IMR-90 (cell line): Measurements from ENCODE around the gene ANKDD1A.

Source experiments
- CEBPB ChIP-seq: IDR thresholded peaks from 2 replicates; pipeline ENCODE4 v1.6.1; 2012; ENCODE audit warnings: low read depth, low read length, improper control_type of control experiment
- MAZ ChIP-seq: IDR thresholded peaks from 2 replicates; pipeline ENCODE4 v1.6.1; 2012; ENCODE audit warnings: low read depth, mild to moderate bottlenecking, low read length, improper control_type of control experiment, moderate library complexity, borderline replicate concordance
- MXI1 ChIP-seq: IDR thresholded peaks from 2 replicates; pipeline ENCODE4 v1.6.1; 2012; ENCODE audit warnings: low read depth, mild to moderate bottlenecking, low read length, moderate library complexity, borderline replicate concordance
- POLR2A ChIP-seq: IDR thresholded peaks from 2 replicates; pipeline ENCODE4 v1.6.1; 2012; ENCODE audit warnings: mild to moderate bottlenecking, low read depth, low read length
- RFX5 ChIP-seq: IDR thresholded peaks from 2 replicates; pipeline ENCODE4 v1.8.0; 2012; ENCODE audit warnings: low read depth, mild to moderate bottlenecking, low read length, moderate library complexity
- SMC3 ChIP-seq: fragments of 150-350 bp; IDR thresholded peaks from 2 replicates; pipeline ENCODE4 v1.6.1; 2016; ENCODE audit warnings: low read depth, mild to moderate bottlenecking, antibody characterized with exemption, low read length, moderate library complexity
- USF2 ChIP-seq: fragments of 150-350 bp; IDR thresholded peaks from 2 replicates; pipeline ENCODE4 v1.6.1; 2017; ENCODE audit warnings: mild to moderate bottlenecking, antibody characterized with exemption, low read length, low read depth
- TF ChIP-seq, protein P1 (sequence below): conservative IDR thresholded peaks from 2 replicates; pipeline ENCODE4 v1.5.1; 2012; ENCODE audit warnings: mild to moderate bottlenecking, low read depth, low read length, improper control_type of control experiment

DNA sequence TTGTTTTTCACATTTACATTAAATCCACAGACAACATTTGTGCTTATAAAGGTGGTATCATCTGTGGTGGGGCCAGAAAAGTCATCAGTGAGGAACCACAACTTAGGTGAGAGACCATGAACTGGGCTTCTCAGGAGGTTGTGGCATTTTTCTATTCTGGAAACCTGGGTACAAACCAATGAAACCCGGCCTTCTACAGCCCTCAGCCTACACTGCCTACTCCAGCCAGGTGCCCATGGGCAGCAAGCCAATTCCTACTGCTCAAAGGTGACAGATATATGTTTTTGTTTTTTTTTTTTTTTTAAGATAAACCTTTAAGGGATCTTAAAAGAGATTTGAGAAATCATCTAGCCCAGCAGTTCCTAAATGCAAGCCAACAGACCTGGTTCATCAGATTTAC is 57.7 kb downstream of the ANKDD1A start:
- TF ChIP-seq, protein P1, sequence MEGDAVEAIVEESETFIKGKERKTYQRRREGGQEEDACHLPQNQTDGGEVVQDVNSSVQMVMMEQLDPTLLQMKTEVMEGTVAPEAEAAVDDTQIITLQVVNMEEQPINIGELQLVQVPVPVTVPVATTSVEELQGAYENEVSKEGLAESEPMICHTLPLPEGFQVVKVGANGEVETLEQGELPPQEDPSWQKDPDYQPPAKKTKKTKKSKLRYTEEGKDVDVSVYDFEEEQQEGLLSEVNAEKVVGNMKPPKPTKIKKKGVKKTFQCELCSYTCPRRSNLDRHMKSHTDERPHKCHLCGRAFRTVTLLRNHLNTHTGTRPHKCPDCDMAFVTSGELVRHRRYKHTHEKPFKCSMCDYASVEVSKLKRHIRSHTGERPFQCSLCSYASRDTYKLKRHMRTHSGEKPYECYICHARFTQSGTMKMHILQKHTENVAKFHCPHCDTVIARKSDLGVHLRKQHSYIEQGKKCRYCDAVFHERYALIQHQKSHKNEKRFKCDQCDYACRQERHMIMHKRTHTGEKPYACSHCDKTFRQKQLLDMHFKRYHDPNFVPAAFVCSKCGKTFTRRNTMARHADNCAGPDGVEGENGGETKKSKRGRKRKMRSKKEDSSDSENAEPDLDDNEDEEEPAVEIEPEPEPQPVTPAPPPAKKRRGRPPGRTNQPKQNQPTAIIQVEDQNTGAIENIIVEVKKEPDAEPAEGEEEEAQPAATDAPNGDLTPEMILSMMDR, result no peak
- TF ChIP-seq USF2 (no peak), POLR2A (no peak), MXI1 (no peak), CEBPB (no peak), RFX5 (no peak), SMC3 (no peak), MAZ (no peak)
